ENCODE data around the gene WDR20.

DNA sequence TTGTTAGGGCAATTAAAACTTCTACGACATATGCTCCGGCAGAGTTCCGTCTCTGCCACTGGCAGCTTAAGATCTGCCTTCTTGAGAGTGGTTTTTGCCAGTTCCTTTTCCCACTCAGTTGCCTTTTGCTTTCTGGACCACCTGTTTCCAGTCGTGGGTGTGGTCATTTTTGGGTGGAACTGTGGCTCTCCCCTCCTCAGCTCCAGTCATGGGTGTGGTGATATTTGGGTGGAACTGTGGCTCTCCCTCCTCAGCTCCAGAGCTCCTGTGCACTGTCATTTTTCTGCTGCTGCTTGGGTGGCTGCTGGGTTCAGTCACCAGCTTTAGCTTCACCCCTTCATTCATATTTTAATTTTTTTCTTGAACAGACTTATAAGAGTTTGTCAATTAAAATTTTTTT lies 25.3 kb downstream of the WDR20 start:
- TF ChIP-seq, protein P1, sequence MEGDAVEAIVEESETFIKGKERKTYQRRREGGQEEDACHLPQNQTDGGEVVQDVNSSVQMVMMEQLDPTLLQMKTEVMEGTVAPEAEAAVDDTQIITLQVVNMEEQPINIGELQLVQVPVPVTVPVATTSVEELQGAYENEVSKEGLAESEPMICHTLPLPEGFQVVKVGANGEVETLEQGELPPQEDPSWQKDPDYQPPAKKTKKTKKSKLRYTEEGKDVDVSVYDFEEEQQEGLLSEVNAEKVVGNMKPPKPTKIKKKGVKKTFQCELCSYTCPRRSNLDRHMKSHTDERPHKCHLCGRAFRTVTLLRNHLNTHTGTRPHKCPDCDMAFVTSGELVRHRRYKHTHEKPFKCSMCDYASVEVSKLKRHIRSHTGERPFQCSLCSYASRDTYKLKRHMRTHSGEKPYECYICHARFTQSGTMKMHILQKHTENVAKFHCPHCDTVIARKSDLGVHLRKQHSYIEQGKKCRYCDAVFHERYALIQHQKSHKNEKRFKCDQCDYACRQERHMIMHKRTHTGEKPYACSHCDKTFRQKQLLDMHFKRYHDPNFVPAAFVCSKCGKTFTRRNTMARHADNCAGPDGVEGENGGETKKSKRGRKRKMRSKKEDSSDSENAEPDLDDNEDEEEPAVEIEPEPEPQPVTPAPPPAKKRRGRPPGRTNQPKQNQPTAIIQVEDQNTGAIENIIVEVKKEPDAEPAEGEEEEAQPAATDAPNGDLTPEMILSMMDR (optimal IDR thresholded peaks at IDR 0.05 in 1 of 3, IDR thresholded peaks at IDR 0.05 in 1 of 3, conservative IDR thresholded peaks at IDR 0.05 in 1 of 3; ENCODE audit: extremely low read depth in 1 of 3, insufficient read depth in 2 of 3, low read length in 3 of 3) = no peak
- no peak for TF ChIP-seq EZH2 (IDR thresholded peaks at IDR 0.05; ENCODE audit: low read length)
